HepG2 (cell line): ENCODE results near the gene ALLC.

Experiments
- HDAC2 ChIP-seq: sonication (generic); formaldehyde crosslinking; IDR thresholded peaks from 2 replicates; pipeline ENCODE4 v1.4.0; 2020; ENCODE audit warnings: missing genetic modification reagents
- MYC ChIP-seq: sonication (generic); formaldehyde crosslinking; IDR thresholded peaks from 2 replicates; pipeline ENCODE4 v1.9.0; 2021; ENCODE audit warnings: missing genetic modification reagents, borderline replicate concordance
- NONO ChIP-seq, 2 experiments: fragments of 450-650 bp in 1 of 2; sonication (generic) in 1 of 2; formaldehyde crosslinking in 1 of 2; IDR thresholded peaks in 1 of 2; conservative IDR thresholded peaks in 1 of 2; 2 replicates each; pipeline versions ENCODE4 v1.6.1 to v1.8.0; 2017 to 2022; ENCODE audit warnings: mild to moderate bottlenecking in 1 of 2, missing genetic modification reagents in 1 of 2, moderate library complexity in 1 of 2
- PCBP1 ChIP-seq: fragments of 200-400 bp; formaldehyde crosslinking; IDR thresholded peaks from 2 replicates; pipeline ENCODE4 v1.6.1; 2017; ENCODE audit warnings: mild to moderate bottlenecking, low read depth, low read length, borderline replicate concordance
- RBM39 ChIP-seq: fragments of 200-400 bp; formaldehyde crosslinking; IDR thresholded peaks from one replicate; pipeline ENCODE4 v1.6.1; 2018; ENCODE audit warnings: antibody characterized with exemption, mild to moderate bottlenecking, low read depth, low read length; ENCODE audit not compliant: poor library complexity, severe bottlenecking
- TBX2 ChIP-seq: sonication (generic); formaldehyde crosslinking; IDR thresholded peaks from 2 replicates; pipeline ENCODE4 v1.5.0; 2020; ENCODE audit warnings: missing genetic modification reagents, mild to moderate bottlenecking, borderline replicate concordance
- ZBTB10 ChIP-seq: sonication (generic); formaldehyde crosslinking; IDR thresholded peaks from 2 replicates; pipeline ENCODE4 v1.4.0; 2020; ENCODE audit warnings: missing genetic modification reagents, borderline replicate concordance
- ZBTB25 ChIP-seq: IDR thresholded peaks from 2 replicates; pipeline ENCODE4 v1.6.1; 2018; ENCODE audit warnings: missing genetic modification reagents
- ZBTB26 ChIP-seq: IDR thresholded peaks from 2 replicates; pipeline ENCODE4 v1.6.1; 2016; ENCODE audit warnings: missing compliant biosample characterization, missing genetic modification reagents, borderline replicate concordance
- ZFAT ChIP-seq: sonication (generic); formaldehyde crosslinking; conservative IDR thresholded peaks from 2 replicates; pipeline ENCODE4 v1.8.1; 2023; ENCODE audit warnings: missing genetic modification reagents, inconsistent platforms
- ZNF274 ChIP-seq: sonication (generic); formaldehyde crosslinking; IDR thresholded peaks from 2 replicates; pipeline ENCODE4 v1.5.1; 2020; ENCODE audit warnings: mild to moderate bottlenecking, missing genetic modification reagents
- ZNF318 ChIP-seq: sonication (generic); formaldehyde crosslinking; IDR thresholded peaks from 2 replicates; pipeline ENCODE4 v1.4.0; 2020; ENCODE audit warnings: mild to moderate bottlenecking, missing genetic modification reagents
- ZNF781 ChIP-seq: sonication (generic); formaldehyde crosslinking; IDR thresholded peaks from 2 replicates; pipeline ENCODE4 v1.5.1; 2020; ENCODE audit warnings: borderline replicate concordance, mild to moderate bottlenecking, missing genetic modification reagents; ENCODE audit errors: not compliant biosample characterization

- TF ChIP-seq ZNF274 (CRISPR knock-in tag) (no peak), RBM39 (no peak), HDAC2 (CRISPR knock-in tag) (no peak), ZFAT (CRISPR knock-in tag) (no peak), MYC (CRISPR knock-in tag) (no peak), ZBTB25 (no peak), ZNF318 (CRISPR knock-in tag) (no peak), TBX2 (no peak), ZNF781 (CRISPR knock-in tag) (no peak), ZBTB26 (CRISPR knock-in tag) (no peak), ZBTB10 (CRISPR knock-in tag) (no peak), NONO (IDR thresholded peaks at IDR 0.05) (no peak), NONO (CRISPR knock-in tag; conservative IDR thresholded peaks at IDR 0.05) (no peak), PCBP1 (no peak)
Observed at GRCh38 chr2:3622967-3623366, 35.0 kb upstream of the ALLC start.
